ENCODE data around the gene HDGFL3. TPM values are rescaled to one million over a fixed set of nuclear protein-coding genes. Genes with fewer than 3 reads are reported as not detected.
A peak's percentile ranks its signal among the peaks of the same experiment; 100 is the strongest.
"Not testable (repeated sequence)": the region's sequence is repeated elsewhere in the genome, so short reads cannot be mapped to it uniquely, and the experiment has no call there.

Gene HDGFL3
- total RNA-seq, result 25.5 and 26.4 TPM in 2 replicates

- peak; percentile 3 to 66 for DNase-seq (ENCODE audit: low read depth in 2 of 2)
These were observed at the start of gene HDGFL3 for GRCh38 chr15:83207660-83208366. Gene HDGFL3, minus strand, starts transcription at chr15:83207823. Its CDS starts 409 bp downstream, at chr15:83207414.

DNA sequence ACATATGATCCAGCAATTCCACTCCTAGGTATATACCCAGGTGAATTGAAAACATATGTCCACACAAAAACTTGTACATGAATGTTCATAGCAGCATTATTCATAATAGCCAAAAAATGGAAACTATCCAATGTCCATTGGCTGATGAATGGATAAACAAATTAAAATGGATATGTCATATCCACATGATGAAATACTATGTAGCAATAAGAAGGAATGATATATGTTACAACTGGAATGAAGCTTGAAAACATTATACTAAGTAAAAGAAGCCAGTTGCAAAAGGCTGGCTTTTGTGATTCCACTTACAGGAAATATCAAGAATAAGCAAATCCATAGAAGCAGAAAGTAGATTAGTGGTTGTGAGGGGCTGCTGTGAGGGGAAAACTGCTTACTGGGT is 43.2 kb upstream of the HDGFL3 start:
- no peak for DNase-seq (ENCODE audit: low read depth in 2 of 2)

- DNase-seq (ENCODE audit: low read depth in 2 of 2), result no peak
These were observed 41.4 kb upstream of the HDGFL3 start for GRCh38 chr15:83249030-83249343.

DNA sequence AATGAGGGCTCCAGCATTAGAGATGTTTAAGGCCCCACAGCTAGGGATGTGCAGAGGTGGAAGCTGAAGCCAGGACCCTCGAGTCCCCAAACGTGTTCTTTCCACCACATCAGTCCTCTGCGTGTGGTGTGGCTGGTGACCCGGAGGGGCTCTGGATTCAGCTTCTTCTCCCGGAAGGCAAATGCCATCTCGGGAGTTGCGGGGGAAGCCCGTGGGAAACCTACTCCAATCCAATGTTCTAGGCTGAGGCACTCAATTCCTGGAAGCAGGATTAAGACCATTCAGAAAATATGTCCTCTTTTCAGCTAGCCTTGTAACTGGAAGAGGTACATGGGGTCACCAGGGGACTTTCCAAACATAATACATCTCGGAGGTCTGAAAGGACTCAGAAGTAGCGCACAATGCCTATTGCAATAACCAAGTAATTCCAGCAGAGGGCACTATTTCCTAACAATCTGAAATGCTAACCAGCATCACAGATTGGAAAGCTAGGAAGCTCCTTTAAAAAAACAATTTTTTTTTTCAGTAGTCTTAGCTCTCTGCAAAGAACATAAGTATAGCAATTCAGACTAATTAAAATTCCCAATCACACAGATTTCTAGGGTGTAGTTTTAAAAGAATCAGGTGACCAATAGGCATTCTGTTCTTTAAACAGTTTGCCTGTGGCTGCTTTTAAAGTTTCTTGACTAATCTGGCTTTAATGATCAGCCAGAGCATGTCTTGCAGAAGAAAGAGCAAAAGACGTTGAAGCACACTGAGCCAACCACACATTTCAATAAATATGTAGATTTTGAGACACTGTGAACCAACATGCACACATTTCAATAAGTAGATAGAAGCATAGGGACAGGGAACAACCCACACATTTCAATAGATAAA is 40.8 kb upstream of the HDGFL3 start:
- peak; percentile 45 to 72 for DNase-seq (ENCODE audit: low read depth in 2 of 2)

- no peak for DNase-seq (ENCODE audit: low read depth in 2 of 2)
These were observed 36.0 kb upstream of the HDGFL3 start for GRCh38 chr15:83243634-83244033.

GRCh38 chr15:83230242-83230641 is 22.6 kb upstream of the HDGFL3 start:
- DNase-seq (ENCODE audit: low read depth in 2 of 2), result no peak

DNA sequence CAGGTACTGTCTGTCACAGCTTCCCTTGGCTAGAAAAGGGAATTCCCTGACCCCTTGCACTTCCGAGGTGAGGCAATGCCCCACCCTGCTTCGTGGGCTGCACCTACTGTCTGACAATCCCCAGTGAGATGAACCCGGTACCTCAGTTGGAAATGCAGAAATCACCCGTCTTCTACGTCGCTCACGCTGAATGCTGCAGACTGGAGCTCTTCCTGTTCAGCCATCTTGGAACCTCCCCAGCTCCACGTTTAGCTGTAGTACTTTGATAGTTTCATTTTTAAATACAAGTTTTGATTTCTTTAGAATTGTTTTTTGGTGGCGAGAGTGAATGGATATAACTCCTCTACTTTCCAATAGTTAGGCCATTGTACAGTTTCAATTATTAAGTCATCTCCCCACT is 17.8 kb upstream of the HDGFL3 start:
- DNase-seq (ENCODE audit: low read depth in 2 of 2), result no peak

DNA sequence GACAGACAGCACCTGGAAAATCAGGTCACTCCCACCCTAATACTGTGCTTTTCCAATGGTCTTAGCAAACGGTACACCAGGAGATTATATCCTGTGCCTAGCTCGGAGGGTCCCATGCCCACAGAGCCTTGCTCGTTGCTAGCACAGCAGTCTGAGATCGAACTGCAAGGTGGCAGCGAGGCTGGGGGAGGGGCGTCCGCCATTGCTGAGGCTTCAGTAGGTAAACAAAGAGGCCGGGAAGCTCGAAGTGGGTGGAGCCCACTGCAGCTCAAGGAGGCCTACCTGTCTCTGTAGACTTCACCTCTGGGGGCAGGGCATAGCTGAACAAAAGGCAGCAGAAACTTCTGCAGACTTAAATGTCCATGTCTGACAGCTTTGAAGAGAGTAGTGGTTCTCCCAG is 14.2 kb upstream of the HDGFL3 start:
- DNase-seq (ENCODE audit: low read depth in 2 of 2), result not testable (repeated sequence)

DNA sequence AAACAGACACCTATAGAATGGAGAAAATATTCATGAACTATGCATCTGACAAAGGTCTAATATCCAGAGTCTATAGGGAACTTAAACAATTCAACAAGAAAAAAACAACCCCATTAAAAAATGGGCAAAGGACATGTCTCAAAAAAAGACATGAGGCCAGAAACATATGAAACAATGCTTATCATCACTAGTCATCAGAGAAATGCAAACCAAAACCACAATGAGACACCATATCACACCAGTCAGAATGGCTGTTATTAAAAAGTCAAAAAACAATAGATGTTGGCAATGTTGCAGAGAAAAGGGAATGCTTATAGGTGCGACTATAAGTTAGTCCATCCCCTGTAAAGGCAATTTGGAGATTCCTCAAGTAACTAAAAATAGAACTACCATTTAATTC is 11.4 kb upstream of the HDGFL3 start:
- no peak for DNase-seq (ENCODE audit: low read depth in 2 of 2)

DNA sequence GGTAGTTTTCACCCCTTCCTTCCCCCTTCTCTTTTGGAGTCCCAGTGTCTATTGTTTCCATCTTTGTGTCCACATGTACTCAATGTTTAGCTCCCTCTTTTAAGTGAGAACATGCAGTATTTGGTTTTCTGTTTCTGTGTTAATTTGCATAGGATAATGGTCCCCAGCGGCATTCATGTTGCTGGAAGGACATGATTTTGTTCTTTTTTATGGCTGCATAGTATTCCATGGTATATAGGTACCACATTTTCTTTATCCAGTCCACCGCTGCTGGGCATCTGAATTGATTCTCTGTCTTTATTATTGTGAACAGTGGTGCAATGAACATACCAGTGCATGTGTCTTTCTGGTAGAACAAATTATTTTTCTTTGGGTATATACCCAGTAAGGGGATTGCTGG is 7.7 kb upstream of the HDGFL3 start:
- DNase-seq (ENCODE audit: low read depth in 2 of 2), result no peak

- peak; percentile 47 to 67 for DNase-seq (ENCODE audit: low read depth in 2 of 2)
These were observed 3.0 kb upstream of the HDGFL3 start for GRCh38 chr15:83210619-83211018.

- DNase-seq (ENCODE audit: low read depth in 2 of 2), result no peak
These were observed 1.7 kb upstream of the HDGFL3 start for GRCh38 chr15:83209333-83209732.

DNA sequence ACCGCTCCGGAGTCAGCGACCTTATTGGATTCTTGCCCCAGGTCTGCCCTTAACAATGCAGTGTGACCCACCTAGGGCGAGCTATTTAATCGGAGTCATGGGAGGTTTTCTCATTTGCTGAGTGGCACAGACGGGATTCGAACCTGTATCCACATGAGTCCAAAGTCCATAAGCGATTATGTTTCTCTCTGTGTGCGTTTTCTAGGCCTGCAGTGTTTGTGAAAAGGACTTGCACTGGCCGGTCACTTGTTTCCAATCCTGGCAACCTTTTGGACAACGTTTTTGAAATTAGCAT is 691 bp upstream of the HDGFL3 start:
- peak in 1 of 2 donors; percentile 32 for DNase-seq (ENCODE audit: low read depth in 2 of 2)

- peak; percentile 4 to 65 for DNase-seq (ENCODE audit: low read depth in 2 of 2)
These were observed 489 bp downstream of the HDGFL3 start for GRCh38 chr15:83207009-83207659.

GRCh38 chr15:83206526-83207008 is 1.1 kb downstream of the HDGFL3 start:
- peak; percentile 6 to 36 for DNase-seq (ENCODE audit: low read depth in 2 of 2)

DNA sequence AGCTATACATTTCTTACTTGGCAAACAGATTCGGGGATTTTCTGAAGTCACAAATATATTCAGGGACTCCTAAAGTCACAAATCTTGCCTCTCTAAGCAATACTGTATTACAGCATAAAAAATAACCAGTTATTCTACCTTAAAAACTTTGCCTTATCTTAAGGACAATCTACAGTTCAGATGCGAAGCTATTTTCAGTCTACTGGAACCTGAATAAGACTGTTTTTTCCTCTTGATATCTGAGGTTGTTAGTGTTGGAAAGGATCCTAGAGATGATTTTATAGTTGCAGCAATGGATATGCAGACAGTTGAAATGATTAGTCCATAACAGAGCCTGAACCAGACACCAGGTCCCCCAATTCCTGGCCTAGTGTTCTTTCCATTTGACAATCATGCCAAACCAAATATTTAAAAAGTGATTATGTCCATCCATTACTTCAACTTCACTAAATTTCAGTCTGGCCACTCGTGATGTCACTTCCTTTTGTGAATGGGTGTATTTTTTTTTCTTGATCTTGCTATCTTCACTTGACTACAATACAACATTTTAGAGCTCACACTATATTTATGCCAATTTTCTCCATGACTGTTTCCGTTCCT is 1.8 kb downstream of the HDGFL3 start:
- peak; percentile 97 for DNase-seq (ENCODE audit: low read depth in 2 of 2)

- DNase-seq (ENCODE audit: low read depth in 2 of 2), result no peak
These were observed 2.9 kb downstream of the HDGFL3 start for GRCh38 chr15:83204697-83205096.

- DNase-seq (ENCODE audit: low read depth in 2 of 2), result no peak
These were observed 4.1 kb downstream of the HDGFL3 start for GRCh38 chr15:83203543-83203942.

- no peak for DNase-seq (ENCODE audit: low read depth in 2 of 2)
These were observed 7.0 kb downstream of the HDGFL3 start for GRCh38 chr15:83200589-83200988.

- no peak for DNase-seq (ENCODE audit: low read depth in 2 of 2)
These were observed 7.5 kb downstream of the HDGFL3 start for GRCh38 chr15:83200162-83200561.

GRCh38 chr15:83199288-83199687 is 8.3 kb downstream of the HDGFL3 start:
- no peak for DNase-seq (ENCODE audit: low read depth in 2 of 2)

- no peak for DNase-seq (ENCODE audit: low read depth in 2 of 2)
These were observed 9.1 kb downstream of the HDGFL3 start for GRCh38 chr15:83198476-83198875.
